MM.1S (cell line): Measurements from ENCODE around the gene AGXT.

Source experiments
- DNase-seq: peaks from one replicate; pipeline ENCODE4 v3.0.0-alpha.2; 2015
- H2AFZ ChIP-seq: fragments of 300-600 bp; sonication (generic); 2 replicates; pipeline ENCODE4 v1.6.0; 2016; ENCODE audit warnings: antibody characterized with exemption, low read length
- H3F3A ChIP-seq: fragments of 300-600 bp; sonication (generic); 2 replicates; pipeline ENCODE4 v1.6.1; 2016; ENCODE audit warnings: mild to moderate bottlenecking, antibody characterized with exemption, low read length, moderate library complexity, mixed read lengths; ENCODE audit not compliant: insufficient read depth
- H3K27ac ChIP-seq: fragments of 300-600 bp; sonication (generic); 2 replicates; pipeline ENCODE4 v1.5.1; 2016; ENCODE audit warnings: mild to moderate bottlenecking, low read length
- H3K27me3 ChIP-seq: fragments of 300-600 bp; sonication (generic); replicated peaks from 2 replicates; pipeline ENCODE4 v1.6.0; 2016; ENCODE audit warnings: low read length; ENCODE audit not compliant: insufficient read depth
- H3K36me3 ChIP-seq: fragments of 300-600 bp; sonication (generic); replicated peaks from 2 replicates; pipeline ENCODE4 v1.6.1; 2016; ENCODE audit warnings: mild to moderate bottlenecking, low read length, mixed read lengths; ENCODE audit not compliant: insufficient read depth
- H3K4me1 ChIP-seq: fragments of 300-600 bp; sonication (generic); 2 replicates; pipeline ENCODE4 v1.6.1; 2016; ENCODE audit warnings: low read length, mixed read lengths
- H3K4me2 ChIP-seq: fragments of 300-600 bp; sonication (generic); 2 replicates; pipeline ENCODE4 v1.6.0; 2016; ENCODE audit warnings: low read depth, low read length
- H3K4me3 ChIP-seq: fragments of 300-600 bp; sonication (generic); 2 replicates; pipeline ENCODE4 v1.5.1; 2016; ENCODE audit warnings: low read length, mixed read lengths
- H3K79me2 ChIP-seq: fragments of 300-600 bp; sonication (generic); 2 replicates; pipeline ENCODE4 v1.6.1; 2016; ENCODE audit warnings: mixed run types, low read length, mixed read lengths
- H3K9ac ChIP-seq: fragments of 300-600 bp; sonication (generic); 2 replicates; pipeline ENCODE4 v1.6.1; 2016; ENCODE audit warnings: low read length, mixed read lengths
- H3K9me2 ChIP-seq: fragments of 300-600 bp; sonication (generic); replicated peaks from 2 replicates; pipeline ENCODE4 v1.6.1; 2016; ENCODE audit warnings: mild to moderate bottlenecking, low read length, mixed read lengths; ENCODE audit not compliant: insufficient read depth
- H3K9me3 ChIP-seq: fragments of 300-600 bp; sonication (generic); replicated peaks from 2 replicates; pipeline ENCODE4 v1.6.1; 2016; ENCODE audit warnings: mild to moderate bottlenecking, low read length, mixed read lengths; ENCODE audit not compliant: insufficient read depth
- H4K20me1 ChIP-seq: fragments of 300-600 bp; sonication (generic); 2 replicates; pipeline ENCODE4 v1.6.1; 2016; ENCODE audit warnings: mild to moderate bottlenecking, low read length, moderate library complexity, mixed read lengths; ENCODE audit not compliant: insufficient read depth
- EZH2 ChIP-seq: fragments of 300-600 bp; sonication (generic); optimal IDR thresholded peaks from 2 replicates; pipeline ENCODE3; 2017; ENCODE audit warnings: low read depth, mild to moderate bottlenecking, antibody characterized with exemption, low read length, mixed read lengths
- EZH2phosphoT487 ChIP-seq: fragments of 300-600 bp; sonication (generic); IDR thresholded peaks from 2 replicates; pipeline ENCODE4 v1.6.1; 2018; ENCODE audit warnings: antibody characterized with exemption, low read length
- TF ChIP-seq, protein P1 (sequence below): fragments of 300-600 bp; sonication (generic); IDR thresholded peaks from 2 replicates; pipeline ENCODE4 v1.5.1; 2016; ENCODE audit warnings: antibody characterized with exemption, low read length, mixed read lengths

Gene AGXT

GRCh38 chr2:240873098-240873788 lies 4.6 kb downstream of the AGXT start:
- Histone ChIP-seq H3K4me1 (no peaks in the 10 kb centered on the region), H3K36me3 (no peaks in the 10 kb centered on the region), H3K9me2 (no peaks in the 10 kb centered on the region), H3K27ac (no peak overlapping the region), H3K9me3 (no peaks in the 10 kb centered on the region), H3K27me3 (peaks cover 73% of the 10 kb centered on the region), H4K20me1 (no peaks in the 10 kb centered on the region), H3K4me3 (no peak overlapping the region), H3K9ac (no peak overlapping the region), H2AFZ (no peak overlapping the region), H3F3A (no peaks in the 10 kb centered on the region), H3K4me2 (no peak overlapping the region), H3K79me2 (no peaks in the 10 kb centered on the region)
- no peak for TF ChIP-seq EZH2phosphoT487
- no peak for TF ChIP-seq EZH2
- TF ChIP-seq, protein P1, sequence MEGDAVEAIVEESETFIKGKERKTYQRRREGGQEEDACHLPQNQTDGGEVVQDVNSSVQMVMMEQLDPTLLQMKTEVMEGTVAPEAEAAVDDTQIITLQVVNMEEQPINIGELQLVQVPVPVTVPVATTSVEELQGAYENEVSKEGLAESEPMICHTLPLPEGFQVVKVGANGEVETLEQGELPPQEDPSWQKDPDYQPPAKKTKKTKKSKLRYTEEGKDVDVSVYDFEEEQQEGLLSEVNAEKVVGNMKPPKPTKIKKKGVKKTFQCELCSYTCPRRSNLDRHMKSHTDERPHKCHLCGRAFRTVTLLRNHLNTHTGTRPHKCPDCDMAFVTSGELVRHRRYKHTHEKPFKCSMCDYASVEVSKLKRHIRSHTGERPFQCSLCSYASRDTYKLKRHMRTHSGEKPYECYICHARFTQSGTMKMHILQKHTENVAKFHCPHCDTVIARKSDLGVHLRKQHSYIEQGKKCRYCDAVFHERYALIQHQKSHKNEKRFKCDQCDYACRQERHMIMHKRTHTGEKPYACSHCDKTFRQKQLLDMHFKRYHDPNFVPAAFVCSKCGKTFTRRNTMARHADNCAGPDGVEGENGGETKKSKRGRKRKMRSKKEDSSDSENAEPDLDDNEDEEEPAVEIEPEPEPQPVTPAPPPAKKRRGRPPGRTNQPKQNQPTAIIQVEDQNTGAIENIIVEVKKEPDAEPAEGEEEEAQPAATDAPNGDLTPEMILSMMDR: no peak
- DNase-seq: no peak

DNA sequence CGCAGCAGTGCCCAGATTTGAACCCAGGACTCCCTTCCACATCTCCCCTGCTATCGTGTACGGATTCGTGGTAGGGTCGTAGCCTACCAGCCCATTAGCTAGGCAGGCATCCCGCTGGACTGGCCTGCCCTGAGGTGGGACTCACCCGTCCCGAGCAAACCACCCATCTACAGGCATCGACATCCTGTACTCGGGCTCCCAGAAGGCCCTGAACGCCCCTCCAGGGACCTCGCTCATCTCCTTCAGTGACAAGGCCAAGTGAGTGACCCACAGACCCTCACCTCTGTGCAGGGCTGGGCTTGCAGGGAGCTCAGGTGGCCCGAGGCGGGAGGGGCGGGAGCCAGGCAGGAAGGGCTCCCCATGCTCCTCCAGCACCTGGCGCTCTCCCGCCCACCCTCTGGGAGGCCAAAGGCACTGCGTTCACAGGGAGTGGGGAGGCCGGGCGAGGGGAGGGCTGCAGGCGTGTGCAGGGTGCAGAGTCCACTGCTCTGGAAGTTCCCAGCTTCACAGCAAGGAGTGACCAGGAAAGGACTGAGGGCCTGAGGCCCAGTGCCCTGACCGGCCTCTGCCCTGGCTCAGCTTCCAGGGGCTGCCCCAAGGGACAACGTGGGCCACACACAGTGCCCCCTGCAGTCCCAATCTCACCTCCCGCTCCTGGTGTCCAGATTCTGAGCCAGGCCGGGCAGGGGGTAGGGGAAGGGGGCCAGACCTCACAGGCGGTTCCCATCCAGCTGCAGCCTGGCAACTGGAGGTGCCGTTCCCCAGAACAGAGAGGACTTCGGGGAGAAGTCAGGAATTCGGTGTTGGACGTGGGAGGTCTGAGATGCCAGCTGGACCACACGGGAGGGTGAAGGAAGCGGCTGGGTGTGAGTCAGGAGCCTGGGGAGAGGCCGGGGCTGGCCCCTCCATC lies 5.4 kb downstream of the AGXT start:
- Histone ChIP-seq H3K4me1 (no peaks in the 10 kb centered on the region), H3K79me2 (no peaks in the 10 kb centered on the region), H2AFZ (no peak overlapping the region), H3K27ac (no peak overlapping the region), H3K36me3 (no peaks in the 10 kb centered on the region), H3K4me2 (no peak overlapping the region), H3K9me2 (no peaks in the 10 kb centered on the region), H3K9me3 (no peaks in the 10 kb centered on the region), H3K9ac (no peak overlapping the region), H3K4me3 (no peak overlapping the region), H4K20me1 (no peaks in the 10 kb centered on the region), H3F3A (no peaks in the 10 kb centered on the region), H3K27me3 (peaks cover 73% of the 10 kb centered on the region)
- TF ChIP-seq EZH2 (no peak), EZH2phosphoT487 (no peak)
- TF ChIP-seq, protein P1: no peak
- no peak for DNase-seq

- no peak for TF ChIP-seq EZH2
- no peak for TF ChIP-seq EZH2phosphoT487
- TF ChIP-seq, protein P1: no peak
- H3K27ac ChIP-seq: no peak overlapping the region
- no peak overlapping the region for H3K4me3 ChIP-seq
- H3K9me2 ChIP-seq: no peaks in the 10 kb centered on the region
- no peaks in the 10 kb centered on the region for H4K20me1 ChIP-seq
- H3K4me1 ChIP-seq: no peaks in the 10 kb centered on the region
- no peaks in the 10 kb centered on the region for H3K36me3 ChIP-seq
- H3F3A ChIP-seq: no peaks in the 10 kb centered on the region
- no peak overlapping the region for H2AFZ ChIP-seq
- H3K27me3 ChIP-seq: peaks cover 69% of the 10 kb centered on the region
- H3K9me3 ChIP-seq: no peaks in the 10 kb centered on the region
- no peaks in the 10 kb centered on the region for H3K79me2 ChIP-seq
- no peak overlapping the region for H3K9ac ChIP-seq
- no peak overlapping the region for H3K4me2 ChIP-seq
- no peak for DNase-seq
Measured at GRCh38 chr2:240874715-240875227, 6.1 kb downstream of the AGXT start.
